C4-2B (cell line): Measurements from ENCODE around the gene FBRSL1.

Experiments
- ZFX ChIP-seq: fragments of 450-650 bp; IDR thresholded peaks from 2 replicates; pipeline ENCODE4 v1.6.1; 2017
- TF ChIP-seq, protein P1 (sequence below): fragments of 450-650 bp; conservative IDR thresholded peaks from 2 replicates; pipeline ENCODE4 v1.5.1; 2017; ENCODE audit warnings: mild to moderate bottlenecking

- TF ChIP-seq, protein P1, sequence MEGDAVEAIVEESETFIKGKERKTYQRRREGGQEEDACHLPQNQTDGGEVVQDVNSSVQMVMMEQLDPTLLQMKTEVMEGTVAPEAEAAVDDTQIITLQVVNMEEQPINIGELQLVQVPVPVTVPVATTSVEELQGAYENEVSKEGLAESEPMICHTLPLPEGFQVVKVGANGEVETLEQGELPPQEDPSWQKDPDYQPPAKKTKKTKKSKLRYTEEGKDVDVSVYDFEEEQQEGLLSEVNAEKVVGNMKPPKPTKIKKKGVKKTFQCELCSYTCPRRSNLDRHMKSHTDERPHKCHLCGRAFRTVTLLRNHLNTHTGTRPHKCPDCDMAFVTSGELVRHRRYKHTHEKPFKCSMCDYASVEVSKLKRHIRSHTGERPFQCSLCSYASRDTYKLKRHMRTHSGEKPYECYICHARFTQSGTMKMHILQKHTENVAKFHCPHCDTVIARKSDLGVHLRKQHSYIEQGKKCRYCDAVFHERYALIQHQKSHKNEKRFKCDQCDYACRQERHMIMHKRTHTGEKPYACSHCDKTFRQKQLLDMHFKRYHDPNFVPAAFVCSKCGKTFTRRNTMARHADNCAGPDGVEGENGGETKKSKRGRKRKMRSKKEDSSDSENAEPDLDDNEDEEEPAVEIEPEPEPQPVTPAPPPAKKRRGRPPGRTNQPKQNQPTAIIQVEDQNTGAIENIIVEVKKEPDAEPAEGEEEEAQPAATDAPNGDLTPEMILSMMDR, result no peak
- no peak for TF ChIP-seq ZFX
Measured at GRCh38 chr12:132497514-132498405, 7.8 kb downstream of the FBRSL1 start.
